ENCODE results near the gene TMEM208. TPM values are rescaled to one million over a fixed set of nuclear protein-coding genes. Genes with fewer than 3 reads are reported as not detected.

The TMEM208 gene
- total and polyA plus RNA-seq, 2 of the 8 experiments (the other 6 are each of a cell fraction or from before 2014, with no cell fraction given): 37.7 to 100.0 TPM

GRCh38 chr16:67191995-67192681 is 34.8 kb upstream of the TMEM208 start, which contains the start of gene E2F4 (continued):
- TF ChIP-seq BRCA1 (IDR thresholded peaks at IDR 0.05; ENCODE audit: low read depth, low read length) (no peak), SIX5 (IDR thresholded peaks at IDR 0.05; ENCODE audit: low read depth, low read length) (no peak), CTBP2 (IDR thresholded peaks at IDR 0.05; ENCODE audit: borderline replicate concordance, insufficient read depth, insufficient read length, low read length) (no peak), TAF1 (IDR thresholded peaks at IDR 0.05; ENCODE audit: low read depth, low read length) (peak; percentile 54; the same call in 1 of the 2 replicates), YY1 (IDR thresholded peaks at IDR 0.05; ENCODE audit: low read depth, low read length) (peak; percentile 72)
